Measurements from ENCODE around the gene ASAP2. TPM values are rescaled to one million over a fixed set of nuclear protein-coding genes. Genes with fewer than 3 reads are reported as not detected.

ASAP2 gene
- total RNA-seq, 1 donor from 2014 or later = 22.9 TPM

- no peak for DNase-seq (ENCODE audit: low spot score)
Observed at GRCh38 chr2:9230051-9230802, 23.6 kb downstream of the ASAP2 start.

GRCh38 chr2:9230881-9231280, 24.3 kb downstream of the ASAP2 start:
- peak; percentile 65 for DNase-seq (ENCODE audit: low spot score)

GRCh38 chr2:9231291-9232165, 24.9 kb downstream of the ASAP2 start:
- DNase-seq (ENCODE audit: low spot score) = no peak

- no peak for DNase-seq (ENCODE audit: low spot score)
Observed at GRCh38 chr2:9232166-9232479, 25.5 kb downstream of the ASAP2 start.

GRCh38 chr2:9232886-9233285, 26.3 kb downstream of the ASAP2 start:
- no peak for DNase-seq (ENCODE audit: low spot score)

- DNase-seq (ENCODE audit: low spot score) = peak; percentile 81
Observed at GRCh38 chr2:9234680-9235146, 28.1 kb downstream of the ASAP2 start.

- peak; percentile 84 for DNase-seq (ENCODE audit: low spot score)
Observed at GRCh38 chr2:9235147-9236044, 28.8 kb downstream of the ASAP2 start.

GRCh38 chr2:9236045-9236344, 29.4 kb downstream of the ASAP2 start:
- no peak for DNase-seq (ENCODE audit: low spot score)

GRCh38 chr2:9236867-9237266, 30.3 kb downstream of the ASAP2 start:
- DNase-seq (ENCODE audit: low spot score) = peak; percentile 64

- DNase-seq (ENCODE audit: low spot score) = peak; percentile 72
Observed at GRCh38 chr2:9237831-9238230, 31.2 kb downstream of the ASAP2 start.

- DNase-seq (ENCODE audit: low spot score) = peak; percentile 74
Observed at GRCh38 chr2:9238591-9239326, 32.1 kb downstream of the ASAP2 start.

- peak; percentile 41 for DNase-seq (ENCODE audit: low spot score)
Observed at GRCh38 chr2:9239616-9240015, 33.0 kb downstream of the ASAP2 start.

GRCh38 chr2:9240745-9241144, 34.1 kb downstream of the ASAP2 start:
- peak; percentile 74 for DNase-seq (ENCODE audit: low spot score)

- DNase-seq (ENCODE audit: low spot score) = peak; percentile 8
Observed at GRCh38 chr2:9241233-9241632, 34.6 kb downstream of the ASAP2 start.

GRCh38 chr2:9243357-9243756, 36.7 kb downstream of the ASAP2 start:
- no peak for DNase-seq (ENCODE audit: low spot score)

GRCh38 chr2:9244985-9245544, 38.5 kb downstream of the ASAP2 start:
- DNase-seq (ENCODE audit: low spot score) = peak; percentile 9

GRCh38 chr2:9247177-9247576, 40.6 kb downstream of the ASAP2 start:
- no peak for DNase-seq (ENCODE audit: low spot score)

GRCh38 chr2:9247786-9248185, 41.2 kb downstream of the ASAP2 start:
- no peak for DNase-seq (ENCODE audit: low spot score)

GRCh38 chr2:9248363-9248762, 41.8 kb downstream of the ASAP2 start:
- no peak for DNase-seq (ENCODE audit: low spot score)

- DNase-seq (ENCODE audit: low spot score) = no peak
Observed at GRCh38 chr2:9249020-9249800, 42.6 kb downstream of the ASAP2 start.
